Right atrium auricular region (tissue), 2 donors: ENCODE data around the gene PITRM1. TPM values are rescaled to one million over a fixed set of nuclear protein-coding genes. Genes with fewer than 3 reads are reported as not detected.

ENCODE experiments used
- DNase-seq: peaks from one replicate; pipeline ENCODE4 v3.0.0-alpha.2; 2019; ENCODE audit warnings: low spot score
- H3K27ac ChIP-seq, 2 donors: fragments of 200-600 bp; sonication (generic); 1 replicate in 1 of 2; 2 replicates in 1 of 2; pipeline ENCODE4 v1.5.1; 2016 to 2019
- H3K27me3 ChIP-seq, 2 donors: fragments of 200-600 bp; sonication (generic); one replicate each; pipeline versions ENCODE4 v1.5.1 to v1.6.0; 2017 to 2019
- H3K36me3 ChIP-seq: fragments of 200-600 bp; sonication (generic); one replicate; pipeline ENCODE4 v1.5.1; 2016
- H3K4me1 ChIP-seq, 2 donors: fragments of 200-600 bp; sonication (generic); one replicate each; pipeline versions ENCODE4 v1.5.1 to v1.6.0; 2017 to 2019
- H3K4me3 ChIP-seq, 2 donors: fragments of 200-600 bp; sonication (generic); 1 replicate in 1 of 2; 2 replicates in 1 of 2; pipeline ENCODE4 v1.5.1; 2017 to 2019; ENCODE audit warnings: mild to moderate bottlenecking in 1 of 2, moderate library complexity in 1 of 2
- H3K9me3 ChIP-seq, 2 donors: fragments of 200-600 bp; sonication (generic); one replicate each; pipeline ENCODE4 v1.5.1; 2019
- total RNA-seq, 2 donors: library from RNA; depleted of rRNA; stranded (reverse); fragments of >200 nt; gene quantifications; one replicate each; pipeline ENCODE4 v1.1.0, GENCODE V29; 2016
- TF ChIP-seq, protein P1 (sequence below), 2 donors: fragments of 200-600 bp; sonication (generic); IDR thresholded peaks; one replicate each; pipeline ENCODE4 v1.5.1; 2019; ENCODE audit warnings: antibody characterized with exemption in 2 of 2

PITRM1 gene
- total RNA-seq, 2 donors from 2014 or later, result 68.3 to 89.6 TPM

GRCh38 chr10:3110782-3111620, 61.6 kb downstream of the PITRM1 start:
- Histone ChIP-seq H3K9me3 (no peaks in the 10 kb centered on the region), H3K4me1 (peaks cover 0 to 25% of the 10 kb centered on the region in 2 donors), H3K27ac (no peak overlapping the region), H3K27me3 (no peaks in the 10 kb centered on the region), H3K36me3 (peaks cover 42% of the 10 kb centered on the region), H3K4me3 (no peak overlapping the region)
- no peak for DNase-seq
- TF ChIP-seq, protein P1, sequence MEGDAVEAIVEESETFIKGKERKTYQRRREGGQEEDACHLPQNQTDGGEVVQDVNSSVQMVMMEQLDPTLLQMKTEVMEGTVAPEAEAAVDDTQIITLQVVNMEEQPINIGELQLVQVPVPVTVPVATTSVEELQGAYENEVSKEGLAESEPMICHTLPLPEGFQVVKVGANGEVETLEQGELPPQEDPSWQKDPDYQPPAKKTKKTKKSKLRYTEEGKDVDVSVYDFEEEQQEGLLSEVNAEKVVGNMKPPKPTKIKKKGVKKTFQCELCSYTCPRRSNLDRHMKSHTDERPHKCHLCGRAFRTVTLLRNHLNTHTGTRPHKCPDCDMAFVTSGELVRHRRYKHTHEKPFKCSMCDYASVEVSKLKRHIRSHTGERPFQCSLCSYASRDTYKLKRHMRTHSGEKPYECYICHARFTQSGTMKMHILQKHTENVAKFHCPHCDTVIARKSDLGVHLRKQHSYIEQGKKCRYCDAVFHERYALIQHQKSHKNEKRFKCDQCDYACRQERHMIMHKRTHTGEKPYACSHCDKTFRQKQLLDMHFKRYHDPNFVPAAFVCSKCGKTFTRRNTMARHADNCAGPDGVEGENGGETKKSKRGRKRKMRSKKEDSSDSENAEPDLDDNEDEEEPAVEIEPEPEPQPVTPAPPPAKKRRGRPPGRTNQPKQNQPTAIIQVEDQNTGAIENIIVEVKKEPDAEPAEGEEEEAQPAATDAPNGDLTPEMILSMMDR (IDR thresholded peaks at IDR 0.05), result no peak

- no peaks in the 10 kb centered on the region for H3K27me3 ChIP-seq
- no peaks in the 10 kb centered on the region for H3K9me3 ChIP-seq
- H3K36me3 ChIP-seq, result peaks cover 40% of the 10 kb centered on the region
- no peak overlapping the region for H3K27ac ChIP-seq
- no peak for DNase-seq
- TF ChIP-seq, protein P1 (IDR thresholded peaks at IDR 0.05), result no peak
- peaks cover 0 to 32% of the 10 kb centered on the region in 2 donors for H3K4me1 ChIP-seq
- no peak overlapping the region for H3K4me3 ChIP-seq
Observed at GRCh38 chr10:3109633-3110032, 62.9 kb downstream of the PITRM1 start.

- Histone ChIP-seq H3K36me3 (peaks cover 36% of the 10 kb centered on the region), H3K4me1 (peaks cover 0 to 35% of the 10 kb centered on the region in 2 donors), H3K27ac (no peak overlapping the region), H3K27me3 (no peaks in the 10 kb centered on the region), H3K9me3 (no peaks in the 10 kb centered on the region), H3K4me3 (no peak overlapping the region)
- DNase-seq, result no peak
- TF ChIP-seq, protein P1 (IDR thresholded peaks at IDR 0.05), result no peak
Observed at GRCh38 chr10:3109196-3109595, 63.4 kb downstream of the PITRM1 start.

GRCh38 chr10:3108575-3109105, 63.9 kb downstream of the PITRM1 start:
- peaks cover 0 to 40% of the 10 kb centered on the region in 2 donors for H3K4me1 ChIP-seq
- H3K36me3 ChIP-seq, result peaks cover 36% of the 10 kb centered on the region
- no peak overlapping the region for H3K4me3 ChIP-seq
- TF ChIP-seq, protein P1 (IDR thresholded peaks at IDR 0.05), result no peak
- DNase-seq, result no peak
- peak overlapping the region; percentile 71 to 82 for H3K27ac ChIP-seq
- H3K9me3 ChIP-seq, result no peaks in the 10 kb centered on the region
- H3K27me3 ChIP-seq, result no peaks in the 10 kb centered on the region

DNA sequence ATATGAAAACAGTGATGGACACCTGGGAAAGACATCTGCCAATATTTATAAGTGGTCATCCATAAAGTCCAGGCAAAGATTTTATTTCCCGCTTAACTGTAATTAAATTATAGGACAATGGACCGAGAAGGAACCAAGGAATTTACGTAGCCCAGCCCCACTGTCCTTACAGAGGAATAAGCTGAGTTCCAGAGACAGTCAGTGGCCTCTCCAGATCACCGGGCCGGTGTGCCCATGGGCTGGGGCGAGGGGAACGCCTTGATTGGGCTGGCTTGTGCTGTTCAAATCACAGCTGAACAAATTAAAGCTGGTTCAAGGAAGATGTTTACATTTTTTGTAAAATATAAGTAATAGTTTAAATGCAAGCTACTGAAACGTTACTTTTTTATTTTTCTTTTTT, 64.5 kb downstream of the PITRM1 start:
- Histone ChIP-seq H3K9me3 (no peaks in the 10 kb centered on the region), H3K4me3 (no peak overlapping the region), H3K36me3 (peaks cover 35% of the 10 kb centered on the region), H3K27me3 (no peaks in the 10 kb centered on the region), H3K27ac (peak overlapping the region; percentile 71 to 82), H3K4me1 (peaks cover 0 to 45% of the 10 kb centered on the region in 2 donors)
- DNase-seq, result no peak
- TF ChIP-seq, protein P1 (IDR thresholded peaks at IDR 0.05), result no peak
